Measurements from ENCODE around the gene GHRL.
"Not testable (repeated sequence)": the region's sequence is repeated elsewhere in the genome, so short reads cannot be mapped to it uniquely, and the experiment has no call there.

GHRL gene

GRCh38 chr3:10300087-10300486 lies 7.3 kb upstream of the GHRL start:
- TF ChIP-seq CTCF (IDR thresholded peaks at IDR 0.05; ENCODE audit: insufficient read depth, low read length, missing control alignments) = no peak
- no peak overlapping the region for H3K4me3 ChIP-seq (ENCODE audit: low read depth, low read length)
- ChIA-PET POLR2A (no interaction called here), CTCF (no interaction called here)
- no peak for DNase-seq (ENCODE audit: low read depth, low spot score)

- DNase-seq (ENCODE audit: low read depth, low spot score) = no peak
- H3K4me3 ChIP-seq (ENCODE audit: low read depth, low read length) = no peak overlapping the region
- TF ChIP-seq CTCF (IDR thresholded peaks at IDR 0.05; ENCODE audit: insufficient read depth, low read length, missing control alignments) = no peak
- ChIA-PET POLR2A (no interaction called here), CTCF (no interaction called here)
Observed at GRCh38 chr3:10299679-10300078, 6.9 kb upstream of the GHRL start.

- no peak for DNase-seq (ENCODE audit: low read depth, low spot score)
- POLR2A ChIA-PET = no interaction called here
- H3K4me3 ChIP-seq (ENCODE audit: low read depth, low read length) = no peak overlapping the region
- CTCF ChIA-PET = no interaction called here
- TF ChIP-seq CTCF (IDR thresholded peaks at IDR 0.05; ENCODE audit: insufficient read depth, low read length, missing control alignments) = no peak
Observed at GRCh38 chr3:10299175-10299574, 6.4 kb upstream of the GHRL start.

GRCh38 chr3:10298064-10298463 lies 5.3 kb upstream of the GHRL start:
- CTCF ChIA-PET = not testable (repeated sequence)

GRCh38 chr3:10294030-10294586 lies 1.4 kb upstream of the GHRL start:
- DNase-seq (ENCODE audit: low read depth, low spot score) = no peak

More at GRCh38 chr3:10298064-10298463, 5.3 kb upstream of the GHRL start:
- POLR2A ChIA-PET; H3K4me3 ChIP-seq (ENCODE audit: low read depth, low read length); DNase-seq (ENCODE audit: low read depth, low spot score): not testable (repeated sequence)

GRCh38 chr3:10291641-10292040 lies 1.1 kb downstream of the GHRL start:
- TF ChIP-seq CTCF (IDR thresholded peaks at IDR 0.05; ENCODE audit: insufficient read depth, low read length, missing control alignments) = no peak
- POLR2A ChIA-PET = no interaction called here
- DNase-seq (ENCODE audit: low read depth, low spot score) = no peak
- CTCF ChIA-PET = interaction anchor here (1.9 kb wide), 1 partner anchor 10 kb away, joined by 4 read pairs; no protein-coding TSS in a partner anchor
- no peak overlapping the region for H3K4me3 ChIP-seq (ENCODE audit: low read depth, low read length)

More at GRCh38 chr3:10294030-10294586, 1.4 kb upstream of the GHRL start:
- no peak for TF ChIP-seq CTCF (IDR thresholded peaks at IDR 0.05; ENCODE audit: insufficient read depth, low read length, missing control alignments)
- CTCF ChIA-PET = interaction anchor here (1.1 kb wide), 1 partner anchor 11 kb away, joined by 5 read pairs; no protein-coding TSS in a partner anchor
- POLR2A ChIA-PET = no interaction called here
- no peak overlapping the region for H3K4me3 ChIP-seq (ENCODE audit: low read depth, low read length)

- CTCF ChIA-PET = no interaction called here
- H3K4me3 ChIP-seq (ENCODE audit: low read depth, low read length) = no peak overlapping the region
- no peak for TF ChIP-seq CTCF (IDR thresholded peaks at IDR 0.05; ENCODE audit: insufficient read depth, low read length, missing control alignments)
- DNase-seq (ENCODE audit: low read depth, low spot score) = no peak
- POLR2A ChIA-PET = no interaction called here
Observed at GRCh38 chr3:10290481-10291176, 2.1 kb downstream of the GHRL start.

All from AG04449 (cell line).